ENCODE measurements around the gene PGAP6. TPM values are rescaled to one million over a fixed set of nuclear protein-coding genes. Genes with fewer than 3 reads are reported as not detected.

Gene PGAP6
- total and polyA plus RNA-seq, 9 of the 15 experiments (the other 6 are each of a cell fraction or from before 2014, with no cell fraction given), result 0.45 to 50.2 (median 39.3) TPM

GRCh38 chr16:396605-397004, 14.8 kb upstream of the PGAP6 start (continued):
- TF ChIP-seq USF2 (CRISPR knock-in tag; IDR thresholded peaks at IDR 0.05) (peak; percentile 76), SMAD4 (CRISPR knock-in tag; conservative IDR thresholded peaks at IDR 0.05) (peak; percentile 8; the same call in 1 of the 2 replicates), PHTF2 (CRISPR knock-in tag; IDR thresholded peaks at IDR 0.05) (no peak), ZNF511 (CRISPR knock-in tag; IDR thresholded peaks at IDR 0.05) (no peak), JUND (IDR thresholded peaks at IDR 0.05; ENCODE audit: borderline replicate concordance, low read depth, low read length) (peak; percentile 18; the same call in 1 of the 2 replicates), JUND (tag; IDR thresholded peaks at IDR 0.05; ENCODE audit: borderline replicate concordance, low read depth, low read length) (no peak; the same call in 2 of the 3 replicates), SRSF1 (IDR thresholded peaks at IDR 0.05; ENCODE audit: low read depth, low read length) (no peak), GTF2A2 (tag; IDR thresholded peaks at IDR 0.05) (no peak), TAF15 (IDR thresholded peaks at IDR 0.05; ENCODE audit: low read depth, low read length) (no peak), CCNT2 (IDR thresholded peaks at IDR 0.05; ENCODE audit: borderline replicate concordance, extremely low read depth, insufficient read length, low read depth, low read length) (no peak), NR2F6 (CRISPR knock-in tag; IDR thresholded peaks at IDR 0.05) (no peak), HDAC8 (tag; IDR thresholded peaks at IDR 0.05) (no peak), FOXP4 (CRISPR knock-in tag; IDR thresholded peaks at IDR 0.05; ENCODE audit: borderline replicate concordance) (no peak), TARDBP (IDR thresholded peaks at IDR 0.05) (peak; percentile 65; the same call in 1 of the 2 replicates), CHD4 (IDR thresholded peaks at IDR 0.05; ENCODE audit: insufficient read depth, insufficient replicate concordance, low read depth, low read length, poor library complexity, severe bottlenecking) (no peak), ZC3H11A (IDR thresholded peaks at IDR 0.05; ENCODE audit: low read depth, low read length) (no peak), NCOA6 (IDR thresholded peaks at IDR 0.05) (no peak), IRF9 (tag; IDR thresholded peaks at IDR 0.05) (no peak), MYC (IDR thresholded peaks at IDR 0.05; ENCODE audit: low read depth, low read length) (peak; percentile 64), MYC (CRISPR knock-in tag; IDR thresholded peaks at IDR 0.05; ENCODE audit: borderline replicate concordance, low read depth) (peak; percentile 80; the same call in 1 of the 2 replicates), AFF4 (CRISPR knock-in tag; IDR thresholded peaks at IDR 0.05) (no peak)

Measured in K562 (cell line).